ENCODE data around the gene MAP3K12. TPM values are rescaled to one million over a fixed set of nuclear protein-coding genes. Genes with fewer than 3 reads are reported as not detected.

The MAP3K12 gene
- total RNA-seq, 1 experiment from 2014 or later: 11.6 TPM

GRCh38 chr12:53530920-53531319, 31.7 kb upstream of the MAP3K12 start:
- Histone ChIP-seq H3K9me3 (ENCODE audit: low read depth, low read length, poor library complexity, severe bottlenecking) (no peaks in the 10 kb centered on the region), H3K4me1 (ENCODE audit: insufficient read depth, low read length, poor library complexity, severe bottlenecking) (no peaks in the 10 kb centered on the region), H3K36me3 (ENCODE audit: insufficient read depth, low read length, poor library complexity, severe bottlenecking) (peaks cover 43% of the 10 kb centered on the region), H3K27me3 (replicated peaks; ENCODE audit: insufficient read depth, low read depth, low read length, poor library complexity) (no peaks in the 10 kb centered on the region), H3K4me3 (ENCODE audit: low read depth, low read length, poor library complexity, severe bottlenecking) (no peak overlapping the region), H3K27ac (ENCODE audit: low read depth, low read length, poor library complexity, severe bottlenecking) (no peak overlapping the region)
- POLR2A ChIA-PET (ENCODE audit: low non-redundant PET): no interaction called here
- intact Hi-C loops (cut with micrococcal nuclease; ENCODE audit: unreplicated experiment): no loop called here
- no TSS peak for BruUV-seq (replicated peaks)
- DNase-seq (ENCODE audit: low spot score): no peak
- TF ChIP-seq, protein P1, sequence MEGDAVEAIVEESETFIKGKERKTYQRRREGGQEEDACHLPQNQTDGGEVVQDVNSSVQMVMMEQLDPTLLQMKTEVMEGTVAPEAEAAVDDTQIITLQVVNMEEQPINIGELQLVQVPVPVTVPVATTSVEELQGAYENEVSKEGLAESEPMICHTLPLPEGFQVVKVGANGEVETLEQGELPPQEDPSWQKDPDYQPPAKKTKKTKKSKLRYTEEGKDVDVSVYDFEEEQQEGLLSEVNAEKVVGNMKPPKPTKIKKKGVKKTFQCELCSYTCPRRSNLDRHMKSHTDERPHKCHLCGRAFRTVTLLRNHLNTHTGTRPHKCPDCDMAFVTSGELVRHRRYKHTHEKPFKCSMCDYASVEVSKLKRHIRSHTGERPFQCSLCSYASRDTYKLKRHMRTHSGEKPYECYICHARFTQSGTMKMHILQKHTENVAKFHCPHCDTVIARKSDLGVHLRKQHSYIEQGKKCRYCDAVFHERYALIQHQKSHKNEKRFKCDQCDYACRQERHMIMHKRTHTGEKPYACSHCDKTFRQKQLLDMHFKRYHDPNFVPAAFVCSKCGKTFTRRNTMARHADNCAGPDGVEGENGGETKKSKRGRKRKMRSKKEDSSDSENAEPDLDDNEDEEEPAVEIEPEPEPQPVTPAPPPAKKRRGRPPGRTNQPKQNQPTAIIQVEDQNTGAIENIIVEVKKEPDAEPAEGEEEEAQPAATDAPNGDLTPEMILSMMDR (conservative IDR thresholded peaks at IDR 0.05; ENCODE audit: low read depth, low read length): no peak
- no peak for TF ChIP-seq EZH2 (IDR thresholded peaks at IDR 0.05; ENCODE audit: borderline replicate concordance, low read depth, low read length, poor library complexity, severe bottlenecking)
- CTCF ChIA-PET: no interaction called here

GRCh38 chr12:53530061-53530460, 30.8 kb upstream of the MAP3K12 start:
- H3K36me3 ChIP-seq (ENCODE audit: insufficient read depth, low read length, poor library complexity, severe bottlenecking): peaks cover 43% of the 10 kb centered on the region
- H3K27me3 ChIP-seq (replicated peaks; ENCODE audit: insufficient read depth, low read depth, low read length, poor library complexity): no peaks in the 10 kb centered on the region
- no peaks in the 10 kb centered on the region for H3K9me3 ChIP-seq (ENCODE audit: low read depth, low read length, poor library complexity, severe bottlenecking)
- no peak for TF ChIP-seq EZH2 (IDR thresholded peaks at IDR 0.05; ENCODE audit: borderline replicate concordance, low read depth, low read length, poor library complexity, severe bottlenecking)
- TF ChIP-seq, protein P1 (conservative IDR thresholded peaks at IDR 0.05; ENCODE audit: low read depth, low read length): no peak
- no peaks in the 10 kb centered on the region for H3K4me1 ChIP-seq (ENCODE audit: insufficient read depth, low read length, poor library complexity, severe bottlenecking)
- H3K4me3 ChIP-seq (ENCODE audit: low read depth, low read length, poor library complexity, severe bottlenecking): no peak overlapping the region
- DNase-seq (ENCODE audit: low spot score): no peak
- H3K27ac ChIP-seq (ENCODE audit: low read depth, low read length, poor library complexity, severe bottlenecking): no peak overlapping the region
- POLR2A ChIA-PET (ENCODE audit: low non-redundant PET): no interaction called here
- CTCF ChIA-PET: no interaction called here
- no TSS peak for BruUV-seq (replicated peaks)
- intact Hi-C loops (cut with micrococcal nuclease; ENCODE audit: unreplicated experiment): no loop called here

DNA sequence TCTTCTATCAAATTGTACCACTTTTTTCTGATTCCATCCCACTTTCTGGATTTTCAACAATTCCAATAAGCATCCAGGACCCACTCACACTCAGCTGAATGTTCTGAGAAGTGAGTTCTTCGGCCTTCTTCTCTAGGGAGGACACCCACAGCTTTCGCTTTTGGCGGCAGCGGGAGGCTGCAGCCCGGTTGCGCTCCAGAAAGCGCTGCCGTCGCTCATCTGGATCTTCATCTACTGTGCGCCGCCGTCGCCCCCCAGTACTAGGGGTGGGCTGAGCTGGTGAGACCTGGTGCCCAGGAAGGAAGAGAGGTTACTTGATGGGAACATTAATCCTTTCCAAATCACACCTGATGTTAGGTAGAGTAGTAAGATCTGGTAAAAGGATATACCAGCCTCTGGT, 25.2 kb upstream of the MAP3K12 start:
- BruUV-seq (replicated peaks): no TSS peak
- ChIA-PET CTCF (no interaction called here), POLR2A (ENCODE audit: low non-redundant PET) (no interaction called here)
- H3K27ac ChIP-seq (ENCODE audit: low read depth, low read length, poor library complexity, severe bottlenecking): no peak overlapping the region
- H3K36me3 ChIP-seq (ENCODE audit: insufficient read depth, low read length, poor library complexity, severe bottlenecking): peaks cover 35% of the 10 kb centered on the region
- TF ChIP-seq, protein P1 (conservative IDR thresholded peaks at IDR 0.05; ENCODE audit: low read depth, low read length): no peak
- TF ChIP-seq EZH2 (IDR thresholded peaks at IDR 0.05; ENCODE audit: borderline replicate concordance, low read depth, low read length, poor library complexity, severe bottlenecking): no peak
- H3K4me1 ChIP-seq (ENCODE audit: insufficient read depth, low read length, poor library complexity, severe bottlenecking): no peaks in the 10 kb centered on the region
- H3K27me3 ChIP-seq (replicated peaks; ENCODE audit: insufficient read depth, low read depth, low read length, poor library complexity): no peaks in the 10 kb centered on the region
- intact Hi-C loops (cut with micrococcal nuclease; ENCODE audit: unreplicated experiment): no loop called here
- no peak overlapping the region for H3K4me3 ChIP-seq (ENCODE audit: low read depth, low read length, poor library complexity, severe bottlenecking)
- no peak for DNase-seq (ENCODE audit: low spot score)
- no peaks in the 10 kb centered on the region for H3K9me3 ChIP-seq (ENCODE audit: low read depth, low read length, poor library complexity, severe bottlenecking)

Measured in A673 (cell line).